Nephron (organoid): Measurements from ENCODE around the gene C1orf115.

ENCODE experiments used
- H3K27ac Mint-ChIP-seq, 3 experiments: 2 replicates each; pipeline ENCODE4 v1.8.0; 2020; ENCODE audit warnings: mixed read lengths in 3 of 3, mild to moderate bottlenecking in 2 of 3, moderate library complexity in 1 of 3
- H3K27me3 Mint-ChIP-seq: 2 replicates; pipeline ENCODE4 v1.8.0; 2021; ENCODE audit warnings: low read depth, mild to moderate bottlenecking, moderate library complexity, mixed read lengths
- H3K36me3 Mint-ChIP-seq: 2 replicates; pipeline ENCODE4 v1.8.0; 2020; ENCODE audit warnings: low read depth, mixed read lengths
- H3K4me1 Mint-ChIP-seq: 2 replicates; pipeline ENCODE4 v1.8.0; 2020; ENCODE audit warnings: mixed read lengths
- H3K4me3 Mint-ChIP-seq, 3 experiments: 2 replicates each; pipeline ENCODE4 v1.8.0; 2020; ENCODE audit warnings: mild to moderate bottlenecking in 3 of 3, mixed read lengths in 3 of 3, moderate library complexity in 2 of 3
- H3K9me3 Mint-ChIP-seq: 2 replicates; pipeline ENCODE4 v1.8.0; 2020; ENCODE audit warnings: mixed read lengths
- TF ChIP-seq, protein P1 (sequence below), 3 experiments: fragments of 200-600 bp; sonication (generic); IDR thresholded peaks; one replicate each; pipeline ENCODE4 v1.5.0; 2021; ENCODE audit warnings: antibody characterized with exemption in 3 of 3; ENCODE audit not compliant: unreplicated experiment in 3 of 3

The C1orf115 gene, protein sequence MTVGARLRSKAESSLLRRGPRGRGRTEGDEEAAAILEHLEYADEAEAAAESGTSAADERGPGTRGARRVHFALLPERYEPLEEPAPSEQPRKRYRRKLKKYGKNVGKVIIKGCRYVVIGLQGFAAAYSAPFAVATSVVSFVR

GRCh38 chr1:220690140-220691052 is at the start of gene C1orf115:
Gene C1orf115 (plus strand): TSS chr1:220690363. CDS start chr1:220690403, 40 bp downstream.
- Mint-ChIP-seq H3K27me3 (peaks cover 66% of the 10 kb centered on the region), H3K9me3 (no peaks in the 10 kb centered on the region), H3K4me1 (peaks cover 5% of the 10 kb centered on the region), H3K27ac (peak within 1 kb of the TSS in 1 of 3 experiments; percentile 6), H3K4me3 (peak within 1 kb of the TSS; percentile 77 to 89 (median 87)), H3K36me3 (peaks cover 3% of the 10 kb centered on the region)
- TF ChIP-seq, protein P1, sequence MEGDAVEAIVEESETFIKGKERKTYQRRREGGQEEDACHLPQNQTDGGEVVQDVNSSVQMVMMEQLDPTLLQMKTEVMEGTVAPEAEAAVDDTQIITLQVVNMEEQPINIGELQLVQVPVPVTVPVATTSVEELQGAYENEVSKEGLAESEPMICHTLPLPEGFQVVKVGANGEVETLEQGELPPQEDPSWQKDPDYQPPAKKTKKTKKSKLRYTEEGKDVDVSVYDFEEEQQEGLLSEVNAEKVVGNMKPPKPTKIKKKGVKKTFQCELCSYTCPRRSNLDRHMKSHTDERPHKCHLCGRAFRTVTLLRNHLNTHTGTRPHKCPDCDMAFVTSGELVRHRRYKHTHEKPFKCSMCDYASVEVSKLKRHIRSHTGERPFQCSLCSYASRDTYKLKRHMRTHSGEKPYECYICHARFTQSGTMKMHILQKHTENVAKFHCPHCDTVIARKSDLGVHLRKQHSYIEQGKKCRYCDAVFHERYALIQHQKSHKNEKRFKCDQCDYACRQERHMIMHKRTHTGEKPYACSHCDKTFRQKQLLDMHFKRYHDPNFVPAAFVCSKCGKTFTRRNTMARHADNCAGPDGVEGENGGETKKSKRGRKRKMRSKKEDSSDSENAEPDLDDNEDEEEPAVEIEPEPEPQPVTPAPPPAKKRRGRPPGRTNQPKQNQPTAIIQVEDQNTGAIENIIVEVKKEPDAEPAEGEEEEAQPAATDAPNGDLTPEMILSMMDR (IDR thresholded peaks at IDR 0.05; ENCODE audit: unreplicated experiment in 3 of 3), result peak; percentile 99 to 100 (median 99)

- Mint-ChIP-seq H3K9me3 (peaks cover 11% of the 10 kb centered on the region), H3K36me3 (peaks cover 15% of the 10 kb centered on the region), H3K4me3 (no peak overlapping the region), H3K27ac (no peak overlapping the region), H3K4me1 (no peaks in the 10 kb centered on the region), H3K27me3 (no peaks in the 10 kb centered on the region)
- TF ChIP-seq, protein P1 (IDR thresholded peaks at IDR 0.05; ENCODE audit: unreplicated experiment in 3 of 3), result no peak
Measured at GRCh38 chr1:220642285-220642684, 47.9 kb upstream of the C1orf115 start.

DNA sequence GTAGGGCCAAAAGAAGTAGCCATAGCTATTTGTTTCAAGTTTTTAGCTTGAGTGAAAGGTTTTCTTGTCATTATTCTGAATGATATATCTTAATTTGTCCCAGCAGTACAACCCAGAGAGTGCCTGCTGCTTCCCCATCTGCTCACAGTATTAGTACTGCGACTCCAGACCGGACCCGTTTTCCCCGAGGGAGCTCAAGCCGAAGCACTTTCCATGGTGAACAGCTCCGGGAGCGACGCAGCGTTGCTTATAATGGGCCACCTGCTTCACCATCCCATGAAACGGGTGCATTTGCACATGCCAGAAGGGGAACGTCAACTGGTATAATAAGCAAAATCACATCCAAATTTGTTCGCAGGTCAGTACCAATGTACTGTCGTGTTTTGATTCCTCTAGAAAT is 37.2 kb upstream of the C1orf115 start:
- TF ChIP-seq, protein P1 (IDR thresholded peaks at IDR 0.05; ENCODE audit: unreplicated experiment in 3 of 3), result no peak
- H3K36me3 Mint-ChIP-seq, result no peaks in the 10 kb centered on the region

DNA sequence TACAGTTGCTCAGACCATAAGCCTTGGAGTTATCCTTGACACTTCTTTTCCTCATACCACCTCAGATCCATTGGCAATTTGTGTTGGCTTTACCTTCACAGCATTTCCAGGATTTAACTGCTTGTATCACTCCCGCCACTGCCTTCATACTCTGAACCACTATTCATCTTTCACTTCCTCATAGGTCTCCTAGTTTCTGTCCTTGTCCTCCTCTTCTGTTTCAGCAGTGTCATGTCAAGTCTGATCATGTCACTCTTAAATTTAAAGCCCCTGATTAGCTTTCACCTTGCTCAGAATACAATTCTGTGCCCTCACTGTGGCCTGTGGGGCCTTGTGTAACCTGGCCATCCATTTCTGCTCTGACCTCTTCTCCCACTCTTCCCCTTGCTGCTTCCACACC is 34.7 kb upstream of the C1orf115 start:
- Mint-ChIP-seq H3K27ac (no peak overlapping the region), H3K9me3 (no peaks in the 10 kb centered on the region), H3K36me3 (no peaks in the 10 kb centered on the region), H3K4me3 (no peak overlapping the region), H3K27me3 (no peaks in the 10 kb centered on the region), H3K4me1 (no peaks in the 10 kb centered on the region)
- TF ChIP-seq, protein P1 (IDR thresholded peaks at IDR 0.05; ENCODE audit: unreplicated experiment in 3 of 3), result no peak

More for the DNA sequence above, 37.2 kb upstream of the C1orf115 start:
- Mint-ChIP-seq H3K27me3 (no peaks in the 10 kb centered on the region), H3K4me3 (no peak overlapping the region), H3K9me3 (no peaks in the 10 kb centered on the region), H3K27ac (no peak overlapping the region), H3K4me1 (no peaks in the 10 kb centered on the region)

DNA sequence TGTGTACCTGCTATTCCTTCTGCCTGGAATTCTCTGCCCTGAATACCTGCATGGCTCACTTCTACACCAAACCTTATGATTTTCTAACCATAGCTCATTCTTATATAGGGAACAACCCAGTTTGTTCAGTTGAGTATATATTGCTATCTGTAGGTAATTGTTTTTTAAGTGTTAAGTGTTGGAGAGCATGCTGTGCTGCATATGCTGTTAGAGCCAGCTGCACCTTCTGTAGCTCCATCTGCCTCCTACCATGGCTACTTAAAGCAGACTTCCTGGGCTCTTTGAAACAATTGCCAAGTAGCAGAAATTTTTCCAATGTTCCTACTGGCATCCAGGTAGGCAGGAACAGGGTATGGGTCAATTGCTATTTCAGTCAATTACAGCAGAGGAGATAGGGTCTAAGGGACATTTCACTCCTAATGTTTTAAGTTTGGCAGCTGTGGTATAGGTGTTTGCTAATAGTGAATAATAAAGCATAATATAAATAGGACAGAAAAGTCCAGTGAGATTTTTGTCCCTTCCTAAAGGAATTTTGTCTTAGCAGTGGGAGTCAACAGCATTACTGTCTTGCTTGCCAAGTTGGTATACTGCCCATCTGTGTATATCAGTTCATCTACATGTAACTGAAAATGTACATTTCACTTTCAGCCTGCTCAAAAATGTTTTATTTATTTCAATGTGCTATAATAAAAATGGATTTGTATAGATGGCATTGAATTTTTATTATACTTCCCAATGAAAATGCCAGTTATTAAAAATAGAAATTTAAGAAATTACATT is 34.0 kb upstream of the C1orf115 start:
- Mint-ChIP-seq H3K4me3 (no peak overlapping the region), H3K27me3 (no peaks in the 10 kb centered on the region), H3K9me3 (no peaks in the 10 kb centered on the region), H3K4me1 (no peaks in the 10 kb centered on the region), H3K27ac (no peak overlapping the region), H3K36me3 (no peaks in the 10 kb centered on the region)
- TF ChIP-seq, protein P1 (IDR thresholded peaks at IDR 0.05; ENCODE audit: unreplicated experiment in 3 of 3), result no peak
